Activated T-helper 9 cell treated with anti-CD3 and anti-CD28 coated beads, Interleukin-2, amount 50 U/mL, for 16 hours (primary cell): ENCODE measurements around the gene TRIM49.
"Not testable (repeated sequence)": the region's sequence is repeated elsewhere in the genome, so short reads cannot be mapped to it uniquely, and the experiment has no call there.

Source experiments
- DNase-seq: peaks from one replicate; pipeline ENCODE4 v3.0.0-alpha.2; 2020; ENCODE audit warnings: low read depth

Gene TRIM49

DNA sequence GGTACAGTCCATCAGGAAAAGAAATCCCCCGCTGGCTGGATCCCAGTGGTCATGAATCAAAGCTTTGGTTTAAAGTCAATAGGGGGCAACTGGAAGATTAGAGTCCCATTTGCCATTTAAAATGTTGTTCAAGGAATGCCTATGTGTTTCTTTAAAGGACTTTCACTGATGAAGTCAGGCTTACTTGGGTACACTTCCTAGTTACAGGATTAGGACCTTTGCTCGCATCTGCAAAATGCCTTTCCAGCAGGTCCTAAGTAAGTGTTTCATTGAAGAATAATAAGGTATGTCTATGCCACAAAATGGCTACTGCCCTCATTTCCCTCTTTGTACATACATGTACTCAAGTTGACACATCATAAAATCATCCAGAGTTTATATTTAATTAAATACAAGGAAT, at the start of gene TRIM49:
Gene TRIM49, minus strand, starts transcription at position 101 of the 400 bp plus-strand sequence. CDS start 4,106 bp downstream, outside the sequence.
- not testable (repeated sequence) for DNase-seq

GRCh38 chr11:89826694-89827093, 18.3 kb upstream of the TRIM49 start:
- not testable (repeated sequence) for DNase-seq

DNA sequence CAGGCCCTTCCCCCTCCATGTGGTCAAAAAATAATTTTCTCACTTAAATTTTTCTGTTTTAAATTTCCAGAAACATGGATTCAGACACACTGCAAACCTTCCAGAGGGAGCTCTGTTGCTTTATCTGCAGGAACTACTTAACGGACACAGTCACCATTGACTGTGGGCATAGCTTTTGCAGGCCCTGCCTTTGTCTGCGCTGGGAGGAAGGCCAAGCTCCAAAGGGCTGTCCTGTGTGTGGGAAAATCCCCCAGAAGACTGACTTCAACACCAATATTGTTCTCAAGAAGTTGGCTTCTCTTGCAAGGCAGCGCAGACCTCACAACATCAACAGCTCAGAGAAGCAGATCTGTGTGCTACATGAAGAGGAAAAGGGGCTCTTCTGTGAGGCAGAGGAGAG, 11.6 kb upstream of the TRIM49 start:
- DNase-seq, result not testable (repeated sequence)

GRCh38 chr11:89813535-89813934, 5.2 kb upstream of the TRIM49 start:
- DNase-seq, result not testable (repeated sequence)

GRCh38 chr11:89787506-89788063, 20.8 kb downstream of the TRIM49 start:
- not testable (repeated sequence) for DNase-seq

- DNase-seq, result not testable (repeated sequence)
Measured at GRCh38 chr11:89785726-89786125, 22.6 kb downstream of the TRIM49 start.

DNA sequence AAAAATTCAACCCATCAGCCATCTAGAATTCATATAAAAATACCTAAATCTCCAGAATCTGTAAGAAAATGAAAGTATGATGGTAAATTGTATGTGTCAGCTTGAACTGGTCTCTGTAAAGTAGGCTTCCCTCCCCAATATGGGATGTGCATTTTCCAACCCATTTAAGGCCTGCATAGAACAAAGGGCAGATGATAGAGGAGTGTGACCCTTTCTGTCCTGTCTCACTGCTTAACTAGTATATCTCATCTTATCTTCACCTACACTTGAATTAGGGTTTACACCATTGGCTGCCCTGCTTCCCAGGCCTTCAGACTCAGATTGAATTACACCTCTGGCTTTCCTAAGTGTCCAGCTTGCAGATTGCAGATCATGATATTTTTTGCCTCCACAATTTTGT, 57.6 kb downstream of the TRIM49 start:
- not testable (repeated sequence) for DNase-seq
